Measurements from ENCODE around the gene CEP68. TPM values are rescaled to one million over a fixed set of nuclear protein-coding genes. Genes with fewer than 3 reads are reported as not detected.
"Not testable (repeated sequence)": the region's sequence is repeated elsewhere in the genome, so short reads cannot be mapped to it uniquely, and the experiment has no call there.

CEP68 gene
- total RNA-seq, 1 donor from 2014 or later: 17.9 TPM

GRCh38 chr2:65129286-65129825 is 73.1 kb downstream of the CEP68 start:
- CTCF ChIA-PET: interaction anchor here (0.8 to 2.0 kb wide), 5 partner anchors 39 to 607 kb away, joined by 3 to 18 read pairs (median 4); no protein-coding TSS in a partner anchor
- H3K9me3 Mint-ChIP-seq: no peaks in the 10 kb centered on the region
- POLR2A ChIA-PET: interaction anchor here (0.6 to 3.6 kb wide), 31 partner anchors 9 to 1541 kb away, joined by 3 to 79 read pairs (median 5); partner anchors contain the start of genes ACTR2, AFTPH, CEP68 and MDH1
- H3K4me1 Mint-ChIP-seq: peaks cover 54% of the 10 kb centered on the region
- no peak for TF ChIP-seq CTCF (IDR thresholded peaks at IDR 0.05)
- DNase-seq (no peak), ATAC-seq (ENCODE audit: low read depth) (no peak)
- H3K27ac Mint-ChIP-seq: peak overlapping the region; percentile 100
- H3K27me3 Mint-ChIP-seq: no peaks in the 10 kb centered on the region
- peaks cover 14% of the 10 kb centered on the region for H3K36me3 Mint-ChIP-seq (ENCODE audit: low read depth)
- peak overlapping the region; percentile 100 for H3K4me3 Mint-ChIP-seq
- intact Hi-C loops (cut with micrococcal nuclease): no loop called here

GRCh38 chr2:65129826-65130663 is 73.8 kb downstream of the CEP68 start, which contains the start of gene RAB1A:
TSS of gene RAB1A (minus strand) at chr2:65130106. CDS start at chr2:65129915, 191 bp downstream.
- CTCF ChIA-PET: interaction anchor here (0.8 to 2.0 kb wide), 5 partner anchors 39 to 607 kb away, joined by 3 to 18 read pairs (median 4); no protein-coding TSS in a partner anchor

GRCh38 chr2:65130664-65131175 is 74.5 kb downstream of the CEP68 start:
- intact Hi-C loops (cut with micrococcal nuclease): loop anchor here (1.0 to 5.0 kb wide), 12 partner anchors 14 to 1542 kb away; partner anchors contain the start of genes ACTR2, AFTPH, CEP68 and MDH1
- Mint-ChIP-seq H3K4me3 (peak overlapping the region; percentile 100), H3K9me3 (no peaks in the 10 kb centered on the region), H3K27me3 (no peaks in the 10 kb centered on the region), H3K36me3 (ENCODE audit: low read depth) (peaks cover 14% of the 10 kb centered on the region), H3K27ac (peak overlapping the region; percentile 100), H3K4me1 (peaks cover 43% of the 10 kb centered on the region)
- ATAC-seq (ENCODE audit: low read depth) (peak; percentile 12), DNase-seq (no peak)
- no peak for TF ChIP-seq CTCF (IDR thresholded peaks at IDR 0.05)
- CTCF ChIA-PET: interaction anchor here (1.0 to 2.0 kb wide), 4 partner anchors 56 to 608 kb away, joined by 3 to 18 read pairs (median 4); no protein-coding TSS in a partner anchor
- POLR2A ChIA-PET: interaction anchor here (0.6 to 3.6 kb wide), 26 partner anchors 8 to 1542 kb away, joined by 3 to 79 read pairs (median 6); partner anchors contain the start of genes ACTR2, AFTPH, CEP68 and MDH1

More at GRCh38 chr2:65129826-65130663, 73.8 kb downstream of the CEP68 start, which contains the start of gene RAB1A:
- POLR2A ChIA-PET: interaction anchor here (0.6 to 3.6 kb wide), 34 partner anchors 9 to 1541 kb away, joined by 3 to 79 read pairs (median 5); partner anchors contain the start of genes ACTR2, AFTPH, CEP68 and MDH1
- Mint-ChIP-seq H3K36me3 (ENCODE audit: low read depth) (peaks cover 14% of the 10 kb centered on the region), H3K9me3 (no peaks in the 10 kb centered on the region), H3K27ac (peak within 1 kb of the TSS; percentile 100), H3K4me3 (peak within 1 kb of the TSS; percentile 100), H3K4me1 (peaks cover 49% of the 10 kb centered on the region), H3K27me3 (no peaks in the 10 kb centered on the region)
- intact Hi-C loops (cut with micrococcal nuclease): loop anchor here (1.0 to 5.0 kb wide), 12 partner anchors 13 to 1542 kb away; partner anchors contain the start of genes ACTR2, AFTPH, CEP68 and MDH1
- no peak for TF ChIP-seq CTCF (IDR thresholded peaks at IDR 0.05)
- ATAC-seq (ENCODE audit: low read depth) (peak; percentile 93), DNase-seq (peak; percentile 91)

- H3K4me1 Mint-ChIP-seq: peaks cover 24% of the 10 kb centered on the region
- not testable (repeated sequence) for H3K27me3 Mint-ChIP-seq; DNase-seq; H3K9me3 Mint-ChIP-seq; ATAC-seq (ENCODE audit: low read depth); H3K27ac Mint-ChIP-seq; H3K4me3 Mint-ChIP-seq
- intact Hi-C loops (cut with micrococcal nuclease): loop anchor here (5.0 kb wide), 1 partner anchor 299 kb away; the partner anchor contains the start of gene SPRED2
- H3K36me3 Mint-ChIP-seq (ENCODE audit: low read depth): peaks cover 12% of the 10 kb centered on the region
- ChIA-PET CTCF (interaction anchor here (0.6 to 1.3 kb wide), 2 partner anchors 68 to 90 kb away, joined by 3 read pairs; no protein-coding TSS in a partner anchor), POLR2A (interaction anchor here (0.6 kb wide), 1 partner anchor 226 kb away, joined by 3 read pairs; no protein-coding TSS in a partner anchor)
Measured at GRCh38 chr2:65132930-65133329, 76.7 kb downstream of the CEP68 start.

- Mint-ChIP-seq H3K36me3 (ENCODE audit: low read depth) (peaks cover 12% of the 10 kb centered on the region), H3K4me1 (peaks cover 17% of the 10 kb centered on the region), H3K27ac (no peak overlapping the region), H3K27me3 (no peaks in the 10 kb centered on the region), H3K9me3 (no peaks in the 10 kb centered on the region), H3K4me3 (no peak overlapping the region)
- ATAC-seq (ENCODE audit: low read depth): no peak
- DNase-seq: no peak
- no peak for TF ChIP-seq CTCF (IDR thresholded peaks at IDR 0.05)
- ChIA-PET CTCF (interaction anchor here (1.9 kb wide), 1 partner anchor 69 kb away, joined by 8 read pairs; no protein-coding TSS in a partner anchor), POLR2A (interaction anchor here (0.5 kb wide), 1 partner anchor 9 kb away, joined by 3 read pairs; no protein-coding TSS in a partner anchor)
- intact Hi-C loops (cut with micrococcal nuclease): loop anchor here (5.0 kb wide), 1 partner anchor 299 kb away; the partner anchor contains the start of gene SPRED2
Measured at GRCh38 chr2:65133626-65134025, 77.4 kb downstream of the CEP68 start.

Measured in activated B cell treated with CpG ODN at 0.5 μM for 24 hours (primary cell).